GM21529 (cell line): ENCODE measurements around the gene MT1E.
"Not testable (repeated sequence)": the region's sequence is repeated elsewhere in the genome, so short reads cannot be mapped to it uniquely, and the experiment has no call there.

Experiments used
- ATAC-seq: cut with Tn5 transposase; IDR thresholded peaks from one replicate; pipeline ENCODE4 v1.9.1; 2021; ENCODE audit not compliant: unreplicated experiment

Gene MT1E

DNA sequence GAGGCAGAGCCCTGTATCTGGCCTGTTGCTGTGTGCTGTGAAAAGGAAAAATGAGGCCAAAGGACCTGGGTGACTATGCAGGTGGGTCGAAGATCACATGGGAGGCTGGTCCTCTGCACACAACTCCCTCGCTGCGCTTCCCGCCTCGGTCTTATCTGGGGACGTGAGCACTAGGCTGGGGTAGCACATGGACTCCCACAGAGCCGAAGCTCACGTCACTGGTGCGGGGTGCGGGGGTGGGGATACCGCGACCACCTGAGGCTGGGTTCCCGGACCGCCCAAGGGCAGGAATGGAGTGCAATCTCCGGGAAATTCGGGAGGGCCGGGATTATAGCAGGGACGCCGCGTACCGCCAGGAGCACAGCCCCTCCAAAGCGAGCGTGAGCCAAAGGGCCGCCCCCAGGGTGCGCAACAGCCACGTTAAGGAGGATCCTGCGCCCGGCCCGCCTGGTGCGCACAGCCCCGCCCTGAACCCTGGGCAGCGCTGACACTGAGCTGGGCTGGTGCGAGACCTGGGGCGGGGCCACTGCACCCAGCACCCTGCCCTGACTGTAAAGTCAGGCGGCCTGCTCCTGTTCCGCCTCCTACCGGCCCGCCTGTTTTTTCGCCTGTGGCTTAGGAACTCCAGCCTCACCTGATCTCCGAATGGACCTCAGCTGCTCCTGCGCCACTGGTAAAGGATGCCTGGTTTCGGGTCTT, 17.6 kb downstream of the MT1E start:
- peak; percentile 51 for ATAC-seq

DNA sequence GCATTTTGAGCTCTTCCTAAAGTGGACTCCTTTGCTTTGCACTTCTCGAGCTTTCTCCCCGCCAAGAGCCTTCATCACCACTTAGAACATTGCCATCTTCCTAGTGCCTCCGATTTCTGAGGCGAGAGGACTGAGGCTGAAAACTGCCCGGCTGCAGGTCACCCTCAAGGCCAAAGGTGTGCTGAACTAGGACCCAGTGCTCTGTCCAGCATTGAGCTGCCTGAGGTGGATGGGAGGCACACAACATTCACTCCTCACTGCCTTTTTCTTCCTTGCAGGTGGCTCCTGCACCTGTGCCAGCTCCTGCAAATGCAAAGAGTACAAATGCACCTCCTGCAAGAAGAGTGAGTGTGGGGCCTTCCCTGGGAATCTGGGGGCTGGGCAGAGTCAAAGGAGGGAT, 18.3 kb downstream of the MT1E start:
- ATAC-seq = no peak

DNA sequence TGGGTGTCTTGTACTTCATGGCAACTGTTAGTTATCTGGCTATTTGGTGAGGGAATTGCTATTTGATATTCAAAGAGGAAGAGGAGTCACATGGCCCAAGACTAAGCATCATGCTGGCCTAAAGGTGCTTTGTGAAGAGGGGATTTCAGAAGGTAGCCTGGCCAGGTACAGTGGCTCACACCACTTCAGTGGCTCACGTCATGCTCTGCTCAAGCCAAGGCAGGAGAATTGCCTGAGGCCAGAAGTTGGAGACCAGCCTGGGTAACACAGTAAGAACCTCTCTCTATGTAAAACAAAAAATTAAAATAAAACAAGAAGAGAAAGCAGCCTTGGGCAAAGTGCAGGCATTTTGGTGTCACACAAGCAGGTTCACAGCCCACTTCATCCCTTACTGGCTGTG, 19.7 kb downstream of the MT1E start:
- ATAC-seq = no peak

DNA sequence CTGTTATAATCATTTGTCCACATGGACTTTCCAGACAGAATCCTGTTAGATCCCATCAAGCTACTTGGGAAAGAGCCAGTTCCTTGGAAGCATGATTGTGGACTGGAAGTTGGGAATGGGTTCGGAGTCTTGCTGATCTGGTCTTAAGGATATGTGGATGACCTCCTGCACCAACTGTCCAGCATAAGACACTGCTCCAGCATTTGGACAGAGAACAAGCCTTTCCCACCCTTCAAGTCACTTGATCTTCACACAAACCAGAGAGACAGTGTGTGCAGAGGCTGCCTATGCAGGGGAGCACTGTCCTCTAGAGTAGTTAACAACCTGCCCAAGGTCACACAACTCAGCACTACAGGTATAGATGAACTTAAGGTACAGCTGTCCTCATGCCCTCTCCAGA, 20.3 kb downstream of the MT1E start:
- ATAC-seq = no peak

DNA sequence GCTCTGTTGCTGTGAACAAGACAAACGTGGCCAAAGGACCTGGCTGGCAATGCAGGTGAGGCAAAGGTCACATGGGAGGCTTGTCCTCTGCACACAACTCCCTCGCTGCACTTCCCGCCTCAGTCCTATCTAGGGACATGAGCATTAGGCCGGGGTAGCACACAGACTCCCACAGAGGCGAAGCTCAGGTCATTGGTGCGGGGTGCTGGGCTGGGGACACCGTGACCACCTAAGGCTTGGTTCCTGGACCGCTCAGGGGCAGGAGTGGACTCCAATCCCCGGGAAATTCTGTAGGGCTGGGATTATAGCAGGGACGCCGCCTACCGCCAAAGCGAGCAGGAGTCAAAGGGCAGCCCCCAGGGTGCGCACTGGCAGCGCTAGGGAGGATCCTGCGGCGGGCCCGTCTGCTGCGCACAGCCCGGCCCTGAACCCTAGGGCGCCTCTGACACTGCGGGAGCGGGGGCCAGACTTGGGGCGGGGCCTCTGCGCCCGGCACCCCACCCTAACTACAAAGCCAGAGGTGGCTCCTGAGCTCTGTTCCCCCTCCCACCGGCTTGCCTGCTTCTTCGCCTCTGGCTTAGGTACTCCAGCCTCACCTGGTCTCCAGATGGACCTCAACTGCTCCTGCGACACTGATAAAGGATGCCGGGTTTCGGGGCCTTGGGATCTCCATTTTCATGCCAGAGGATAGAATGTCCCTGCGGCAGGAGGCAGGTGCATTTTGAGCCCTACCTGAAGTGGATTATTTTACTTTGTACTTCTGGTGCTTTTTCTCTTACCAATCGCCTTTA, 22.3 kb downstream of the MT1E start:
- no peak for ATAC-seq

DNA sequence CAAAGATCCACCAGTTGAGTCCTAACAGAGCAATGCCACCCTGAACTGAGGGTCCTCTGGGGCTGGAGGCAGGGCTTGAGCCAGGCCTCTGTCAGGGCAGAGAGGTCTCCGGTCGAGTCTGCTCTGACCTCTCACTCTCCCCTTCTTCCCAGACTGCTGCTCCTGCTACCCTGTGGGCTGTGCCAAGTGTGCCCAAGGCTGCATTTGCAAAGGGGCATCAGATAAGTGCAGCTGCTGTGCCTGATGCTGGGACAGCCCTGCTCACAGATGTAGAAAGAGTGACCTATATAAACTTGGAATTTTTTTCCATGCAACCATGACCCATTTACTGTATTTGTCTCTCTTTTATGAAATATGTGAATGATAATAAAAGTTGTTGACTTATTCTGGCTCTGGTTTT, 23.7 kb downstream of the MT1E start:
- no peak for ATAC-seq

DNA sequence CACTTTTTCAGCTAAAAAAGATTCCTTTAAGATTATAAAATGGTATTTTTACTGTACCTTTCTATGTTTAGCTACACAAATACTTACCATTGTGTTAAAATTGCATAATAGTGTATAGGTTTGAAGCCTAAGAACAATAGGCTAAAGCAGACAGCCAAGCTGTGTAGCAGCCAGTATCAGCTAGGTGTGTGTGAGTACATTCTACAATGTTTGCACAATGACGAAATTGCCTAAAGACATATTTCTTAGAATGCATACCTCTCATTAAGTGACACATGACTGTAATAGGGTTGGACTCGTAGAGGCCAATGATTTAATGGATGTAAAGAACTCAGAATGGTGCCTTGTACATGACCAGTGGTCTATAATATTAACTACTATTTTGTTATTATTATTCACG, 24.2 kb downstream of the MT1E start:
- no peak for ATAC-seq

DNA sequence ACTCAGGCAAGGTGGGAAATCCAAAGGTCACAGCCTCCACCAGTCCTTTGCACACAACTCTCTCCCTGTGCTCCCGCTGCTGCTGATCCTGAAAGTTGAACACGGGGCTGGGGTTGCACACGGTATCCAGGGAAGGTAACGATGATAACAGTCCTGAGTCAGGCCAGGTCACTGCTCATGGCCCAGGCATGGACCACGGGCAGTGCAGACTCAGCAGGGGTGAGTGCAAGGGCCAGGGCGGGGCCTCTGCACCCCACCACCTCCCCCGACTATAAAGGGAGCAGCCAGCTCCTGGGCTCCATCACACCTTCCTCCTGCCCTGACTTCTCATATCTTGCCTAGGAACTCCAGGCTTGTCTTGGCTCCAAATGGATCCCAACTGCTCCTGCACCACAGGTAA, 26.0 kb downstream of the MT1E start, which contains the start of gene MT1B:
Gene MT1B (plus strand): TSS at position 301 of the 400 bp plus-strand sequence. CDS start 68 bp downstream, at position 369.
- no peak for ATAC-seq

DNA sequence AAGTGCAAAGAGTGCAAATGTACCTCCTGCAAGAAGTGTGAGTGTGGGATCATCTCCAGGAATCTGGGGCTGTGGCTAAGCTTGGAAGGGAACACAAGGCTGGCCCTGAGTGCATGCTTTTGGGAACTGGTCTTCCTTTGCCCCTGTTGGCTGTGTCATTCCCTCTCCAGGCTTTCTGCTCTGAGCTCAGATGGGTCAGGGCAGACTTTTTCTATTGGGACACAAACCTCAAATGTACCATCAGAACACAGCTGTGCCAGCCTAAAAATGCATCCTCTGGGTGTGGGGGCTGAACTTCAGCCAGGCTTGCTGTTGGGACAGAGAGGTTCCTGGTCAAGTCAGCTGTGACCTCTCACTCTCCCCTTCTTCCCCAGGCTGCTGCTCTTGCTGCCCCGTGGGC, 27.0 kb downstream of the MT1E start:
- ATAC-seq = no peak

DNA sequence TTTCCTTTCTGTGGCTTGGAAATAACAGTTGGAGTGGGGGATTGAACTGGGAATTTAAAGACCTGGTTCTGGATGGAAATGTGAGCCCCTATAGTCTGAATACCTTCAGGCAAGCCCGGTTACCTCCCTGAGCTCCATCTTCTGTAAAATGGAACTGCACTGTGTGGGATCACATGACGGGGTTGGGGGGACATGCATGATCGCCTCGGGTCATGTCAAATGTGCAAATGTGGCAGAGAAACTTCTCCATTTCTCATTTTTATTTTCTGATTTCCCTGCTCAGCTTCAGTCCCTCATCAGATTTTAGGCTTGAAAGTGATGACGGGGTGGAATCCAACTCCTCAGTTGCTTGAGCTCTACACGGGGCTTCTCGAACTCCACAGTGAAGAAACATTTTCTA, 27.6 kb downstream of the MT1E start:
- no peak for ATAC-seq

DNA sequence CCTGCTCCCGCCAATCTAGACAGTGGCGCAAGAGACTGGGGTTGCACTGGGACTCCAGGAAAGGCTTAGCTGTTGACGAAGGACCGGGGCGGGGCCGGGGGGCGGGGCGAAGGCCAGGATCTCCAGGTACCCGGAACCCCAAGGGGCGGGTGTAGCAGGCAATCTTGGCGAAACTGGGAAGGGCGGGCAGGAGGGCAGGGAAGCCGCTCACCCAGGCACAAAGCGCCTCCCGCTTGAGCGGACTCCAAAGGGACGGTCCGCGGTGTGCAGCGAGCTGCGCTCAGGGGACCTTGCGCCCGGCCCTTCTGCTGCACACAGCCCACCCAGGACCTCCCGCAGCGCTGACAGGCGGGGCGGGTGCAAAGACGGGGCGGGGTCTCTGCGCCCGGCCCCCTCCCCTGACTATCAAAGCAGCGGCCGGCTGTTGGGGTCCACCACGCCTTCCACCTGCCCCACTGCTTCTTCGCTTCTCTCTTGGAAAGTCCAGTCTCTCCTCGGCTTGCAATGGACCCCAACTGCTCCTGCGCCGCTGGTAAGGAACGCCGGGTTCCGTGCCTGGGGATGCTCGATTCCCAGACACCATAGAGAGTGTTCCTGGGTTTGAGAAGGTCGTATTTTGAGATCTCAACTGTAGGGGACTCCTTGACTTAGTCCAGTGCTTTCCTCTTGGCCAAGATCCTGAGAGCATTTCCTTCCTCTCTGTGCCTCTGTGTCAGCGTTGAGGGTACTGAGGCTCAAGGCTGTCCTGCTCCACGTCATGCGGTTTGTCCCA, 32.2 kb downstream of the MT1E start, which contains the start of gene MT1F:
Gene MT1F (plus strand): TSS at position 405 of the 772 bp plus-strand sequence. CDS start 100 bp downstream, at position 505.
- ATAC-seq = peak; percentile 49

DNA sequence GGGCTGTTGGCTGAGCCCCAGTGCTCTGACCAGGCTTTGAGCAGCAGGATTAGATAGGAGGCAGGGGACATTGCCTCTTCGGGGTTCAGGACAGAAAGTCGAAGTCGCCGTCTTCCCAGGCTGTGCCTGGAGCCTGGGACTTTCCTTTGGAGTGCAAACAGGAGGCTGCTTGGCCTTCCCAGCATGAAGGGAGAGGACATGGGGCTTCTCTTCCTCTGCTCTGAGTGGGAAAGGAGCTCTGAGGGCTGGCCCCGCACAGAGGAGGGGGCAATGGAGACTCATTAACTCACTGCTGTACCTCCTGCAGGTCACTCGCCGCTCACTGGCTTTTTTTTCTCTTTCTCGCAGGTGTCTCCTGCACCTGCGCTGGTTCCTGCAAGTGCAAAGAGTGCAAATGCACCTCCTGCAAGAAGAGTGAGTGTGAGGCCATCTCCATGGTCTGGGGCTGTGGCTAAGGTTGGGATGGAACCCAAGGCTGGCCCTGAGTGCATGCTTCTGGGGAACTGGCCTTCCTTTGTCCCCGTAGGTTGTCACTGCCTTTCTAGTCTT, 32.8 kb downstream of the MT1E start:
- no peak for ATAC-seq

DNA sequence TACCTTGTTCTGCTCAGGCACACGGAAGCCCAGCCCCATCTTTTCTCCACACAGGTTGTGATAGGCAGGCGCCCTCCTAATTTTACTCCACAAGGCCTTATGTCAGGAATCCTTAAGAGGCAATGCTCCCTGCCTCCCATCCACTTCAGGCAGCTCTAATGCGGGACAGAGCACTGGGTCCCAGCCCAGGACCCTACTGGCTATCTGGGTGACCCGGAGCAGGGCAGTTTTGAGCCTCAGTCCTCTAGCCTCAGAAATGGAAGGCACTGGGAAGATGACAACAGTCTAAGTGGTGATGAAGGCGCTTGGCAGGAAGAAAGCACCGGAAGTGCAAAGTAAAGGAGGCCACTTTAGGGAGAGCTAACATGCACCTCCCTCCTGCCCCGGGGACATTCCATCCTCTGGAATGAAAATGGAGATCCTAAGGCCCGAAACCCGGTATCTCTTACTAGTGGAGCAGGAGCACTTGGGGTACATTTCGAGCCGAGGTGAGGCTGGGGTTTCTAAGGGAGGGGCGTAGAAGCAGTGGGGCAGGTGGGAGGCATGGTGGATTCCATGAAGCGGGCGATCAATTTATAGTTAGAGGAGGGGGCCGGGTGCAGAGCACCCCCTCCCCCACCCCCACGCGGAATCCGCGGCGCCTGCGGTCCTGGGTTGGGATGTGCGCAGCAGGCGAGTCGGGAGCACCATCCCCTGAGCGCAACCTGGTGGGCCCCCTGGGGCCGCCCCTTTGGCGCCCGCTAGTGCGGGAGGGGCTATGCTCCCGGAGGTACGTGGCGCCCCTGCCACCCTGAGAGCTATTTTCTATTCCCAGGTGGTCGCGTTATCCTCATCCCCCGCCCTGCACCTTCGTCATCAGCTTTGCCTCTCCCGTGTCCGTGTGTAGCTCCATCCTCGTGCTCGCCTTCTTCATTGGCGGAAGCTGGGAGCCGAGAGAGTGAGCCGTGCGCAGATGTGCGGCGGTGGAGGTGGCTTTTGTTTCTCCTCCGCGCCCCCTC, 37.1 kb downstream of the MT1E start:
- no peak for ATAC-seq

DNA sequence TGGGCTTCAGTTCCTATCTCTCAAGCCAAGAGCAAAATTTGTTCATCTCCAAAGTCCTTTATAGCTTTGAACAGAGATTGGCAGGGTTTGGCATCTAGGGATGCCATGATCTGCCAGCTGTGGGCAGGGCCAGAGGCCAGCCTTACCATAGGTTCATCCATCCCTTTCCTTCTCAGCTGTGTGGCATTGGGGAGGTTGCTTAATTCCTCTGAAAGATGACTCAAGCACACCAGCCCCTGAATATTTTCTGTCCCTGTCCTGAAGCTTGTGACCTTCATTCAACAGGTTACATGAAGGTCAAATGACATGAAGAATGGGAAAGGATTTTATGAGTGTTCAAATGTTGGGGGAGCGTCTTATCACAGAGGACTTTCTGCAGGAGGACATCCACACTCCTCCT, 38.9 kb downstream of the MT1E start:
- ATAC-seq = no peak

DNA sequence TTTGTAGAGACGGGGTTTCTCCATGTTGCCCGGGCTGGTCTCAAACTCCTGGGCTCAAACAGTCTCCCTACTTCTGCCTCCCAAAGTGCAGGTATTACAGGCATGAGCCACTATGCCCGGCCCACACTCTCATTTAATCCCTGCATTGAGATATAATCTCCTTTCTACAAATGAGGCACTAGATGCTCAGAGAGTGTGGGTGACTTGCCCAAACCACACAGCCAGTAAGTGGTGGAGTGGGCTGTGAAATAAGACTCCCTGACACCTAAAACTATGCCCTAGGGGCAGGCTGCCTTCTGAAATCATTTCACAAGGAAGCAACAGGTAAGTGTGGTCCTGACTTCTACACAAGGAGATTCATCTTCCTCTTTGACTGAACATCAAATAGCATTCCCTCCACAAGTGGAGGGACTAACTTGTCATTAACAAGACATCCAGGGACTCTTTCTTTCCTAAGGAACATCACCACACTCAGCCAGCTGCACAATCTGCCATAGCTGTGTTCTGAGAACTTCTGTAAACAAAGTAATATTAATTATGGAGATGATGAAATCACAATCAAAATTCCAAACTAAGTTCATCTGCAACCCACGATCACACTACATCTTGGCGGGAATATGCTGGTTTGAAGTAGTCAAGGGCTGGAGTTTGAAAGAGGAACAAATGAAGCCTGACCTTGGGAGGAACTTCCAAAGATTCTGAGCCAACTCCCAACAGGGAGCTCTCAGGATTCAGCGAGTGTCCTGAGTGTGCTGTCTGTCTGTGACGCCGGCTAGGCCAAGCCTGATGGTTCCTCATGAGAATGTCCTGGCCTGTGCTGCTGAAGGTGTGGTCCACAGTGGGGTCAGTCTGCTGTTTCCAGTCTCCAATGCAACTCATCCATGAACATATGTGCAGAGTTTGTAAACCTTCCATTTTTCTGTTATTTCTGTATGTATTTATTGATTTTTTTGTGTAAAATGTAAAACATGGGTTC, 40.0 kb downstream of the MT1E start:
- not testable (repeated sequence) for ATAC-seq

DNA sequence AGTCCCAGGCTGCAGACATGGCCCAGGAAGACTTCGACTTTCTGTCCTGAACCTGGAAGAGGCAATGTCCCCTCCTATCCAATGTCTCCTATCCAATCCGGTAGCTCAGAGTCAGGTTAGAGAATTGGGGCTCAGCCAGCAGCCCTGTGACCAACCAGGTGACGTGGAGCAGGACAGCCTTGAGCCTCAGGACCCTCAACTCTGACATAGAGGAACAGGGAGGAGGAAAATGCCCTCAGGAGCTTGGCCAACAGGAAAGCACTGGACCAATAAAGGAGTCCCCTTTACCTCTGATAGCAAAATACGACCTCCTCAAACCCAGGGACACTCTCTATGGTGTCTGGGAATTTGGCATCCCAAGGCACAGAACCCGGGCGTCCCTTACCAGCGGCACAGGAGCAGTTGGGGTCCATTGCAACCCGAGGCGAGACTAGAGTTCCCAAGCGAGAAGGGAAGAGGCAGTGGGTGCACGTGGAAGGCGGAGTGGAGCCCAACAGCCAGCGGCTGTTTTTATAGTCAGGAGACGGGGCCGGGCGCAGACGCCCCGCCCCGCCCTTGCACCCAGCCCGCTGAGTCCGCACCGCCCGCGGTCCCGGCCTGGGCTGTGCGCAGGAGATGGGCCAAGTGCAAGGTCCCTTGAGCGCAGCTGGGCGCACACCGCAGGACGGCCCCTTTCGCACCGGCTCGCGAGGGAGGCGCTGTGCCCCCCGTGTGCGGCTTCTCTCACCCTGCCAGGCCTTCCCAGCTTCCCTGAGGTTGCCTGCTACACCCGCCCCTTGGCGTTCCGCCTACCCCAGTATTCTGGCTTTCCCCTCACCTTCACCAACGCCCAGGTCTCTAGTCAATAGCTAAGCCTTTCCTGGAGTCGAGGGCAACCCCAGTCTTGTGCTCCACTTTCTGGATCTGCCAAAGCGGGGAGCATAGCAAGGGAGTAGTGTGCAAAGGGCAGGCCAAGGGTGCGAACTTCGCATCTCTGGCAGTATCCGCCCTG, 42.3 kb downstream of the MT1E start, which contains the start of gene MT1G:
Gene MT1G (minus strand): TSS at position 485 of the 991 bp plus-strand sequence. CDS start 72 bp downstream, at position 413.
- no peak for ATAC-seq

DNA sequence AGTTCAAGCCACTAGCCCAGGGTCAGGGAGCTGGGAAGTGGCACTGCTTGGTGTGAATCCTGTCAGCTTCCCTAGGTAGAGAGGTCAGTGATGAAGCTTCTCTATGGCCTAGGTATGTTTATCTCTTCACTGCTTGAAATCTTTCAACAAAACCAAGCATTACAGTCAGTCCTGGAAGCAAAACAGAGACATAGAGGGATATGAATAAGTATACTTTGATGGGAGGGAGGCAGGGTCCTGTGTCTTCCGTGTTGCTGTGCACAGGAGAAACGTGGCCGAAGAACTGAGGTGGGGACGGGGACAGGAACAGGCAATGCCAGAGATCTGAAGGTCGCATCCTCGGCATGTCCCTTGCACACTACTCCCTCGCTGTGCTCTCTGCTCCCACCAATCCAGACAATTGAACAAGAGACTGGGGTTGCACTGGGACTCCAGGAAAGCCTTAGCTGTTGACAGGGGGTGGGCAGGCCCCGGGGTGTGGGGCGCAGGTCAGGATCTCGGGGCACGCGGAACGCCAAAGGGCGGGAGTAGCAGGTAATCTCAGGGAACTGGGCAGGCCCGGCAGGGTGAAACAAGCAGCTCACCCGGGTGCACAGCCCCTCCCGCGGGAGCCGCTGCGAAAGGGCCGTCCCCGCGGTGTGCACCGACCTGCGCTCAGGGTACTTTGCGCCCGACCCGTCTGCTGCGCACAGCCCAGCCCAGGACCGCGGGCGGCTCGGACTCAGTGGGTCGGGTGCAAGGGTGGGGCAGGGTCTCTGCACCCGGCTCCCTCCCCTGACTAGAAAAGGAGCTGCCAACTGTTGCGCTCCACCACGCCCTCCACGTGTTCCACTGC, 43.6 kb downstream of the MT1E start, which contains the start of gene MT1H:
Gene MT1H (plus strand): TSS at position 810 of the 835 bp plus-strand sequence. CDS start 71 bp downstream, outside the sequence.
- ATAC-seq = no peak
